Erythroblast (primary cell): ENCODE results near the gene CCM2L.

Source experiments
- GATA1 ChIP-seq: IDR thresholded peaks from 2 replicates; pipeline ENCODE4 v1.6.1; 2011; ENCODE audit warnings: low read depth, mild to moderate bottlenecking, control low read depth, low read length, moderate library complexity
- POLR2A ChIP-seq: IDR thresholded peaks from 2 replicates; pipeline ENCODE4 v1.6.1; 2011; ENCODE audit warnings: mild to moderate bottlenecking, low read length

DNA sequence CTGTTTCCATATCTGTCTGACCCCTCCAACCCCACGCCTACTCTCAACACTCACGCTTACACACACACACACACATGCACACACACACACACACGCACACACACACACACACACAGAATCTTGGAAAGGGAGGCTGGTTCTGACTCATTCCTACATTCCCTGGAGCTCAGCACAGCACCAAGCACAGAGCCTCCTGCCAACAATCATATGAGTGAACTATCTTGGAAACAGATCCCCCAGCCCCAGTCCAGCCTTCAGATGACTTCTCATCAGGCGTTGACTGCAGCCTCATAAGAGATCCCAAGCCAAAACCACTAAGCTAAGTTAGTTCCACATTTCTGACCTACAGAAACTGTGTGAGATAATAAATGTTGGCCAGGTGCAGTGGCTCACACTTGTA, 27.7 kb downstream of the CCM2L start:
- TF ChIP-seq POLR2A, result no peak
- no peak for TF ChIP-seq GATA1
